PC-3 (cell line): Measurements from ENCODE around the gene TMEM106C. TPM values are rescaled to one million over a fixed set of nuclear protein-coding genes. Genes with fewer than 3 reads are reported as not detected.

Experiments used
- ATAC-seq: fragments of 200-7000 bp; cut with Tn5 transposase; 2 replicates; pipeline ENCODE4 v1.9.1; 2020; ENCODE audit warnings: mild to moderate bottlenecking, moderate library complexity
- BruUV-seq: library from RNA; stranded (reverse); fragments of 400-500 nt; replicated peaks from 2 replicates; lab custom pipeline; 2021; lab: Mats Ljungman, UMichigan
- CTCF ChIA-PET: fragments of 300-600 bp; sonication (Branson Sonifier 250); formaldehyde crosslinking; loops from one replicate; lab custom pipeline; 2022; ENCODE audit warnings: antibody characterized with exemption; lab: Charles Lee
- POLR2A ChIA-PET: fragments of 300-600 bp; sonication (Branson Sonifier 250); formaldehyde crosslinking; loops from one replicate; lab custom pipeline; 2022; ENCODE audit warnings: antibody characterized with exemption; ENCODE audit not compliant: unreplicated experiment; lab: Charles Lee
- DNase-seq: peaks from one replicate; pipeline ENCODE4 v3.0.0-alpha.2; 2015
- H2AFZ ChIP-seq: fragments of 300-600 bp; sonication (generic); 2 replicates; pipeline ENCODE4 v1.6.0; 2016; ENCODE audit warnings: antibody characterized with exemption, low read length
- H3F3A ChIP-seq: fragments of 300-600 bp; sonication (generic); one replicate; pipeline ENCODE4 v1.6.0; 2017; ENCODE audit warnings: antibody characterized with exemption, low read length, control low read depth, mild to moderate bottlenecking; ENCODE audit not compliant: unreplicated experiment
- H3K27ac ChIP-seq: fragments of 300-600 bp; sonication (generic); 2 replicates; pipeline ENCODE4 v1.5.1; 2016; ENCODE audit warnings: mild to moderate bottlenecking, low read length
- H3K27me3 ChIP-seq: fragments of 300-600 bp; sonication (generic); 2 replicates; pipeline ENCODE4 v1.6.1; 2016; ENCODE audit warnings: low read length, mixed read lengths
- H3K36me3 ChIP-seq: fragments of 300-600 bp; sonication (generic); 2 replicates; pipeline ENCODE4 v1.6.1; 2016; ENCODE audit warnings: low read depth, mixed run types, low read length, mixed read lengths
- H3K4me1 ChIP-seq: fragments of 300-600 bp; sonication (generic); 2 replicates; pipeline ENCODE4 v1.5.1; 2016; ENCODE audit warnings: low read length; ENCODE audit not compliant: insufficient read depth
- H3K4me2 ChIP-seq: fragments of 300-600 bp; sonication (generic); 2 replicates; pipeline ENCODE4 v1.6.0; 2016; ENCODE audit warnings: low read length
- H3K4me3 ChIP-seq: fragments of 300-600 bp; sonication (generic); 2 replicates; pipeline ENCODE4 v1.5.1; 2016; ENCODE audit warnings: mild to moderate bottlenecking, low read length, mixed read lengths
- H3K79me2 ChIP-seq: fragments of 300-600 bp; sonication (generic); 2 replicates; pipeline ENCODE4 v1.6.1; 2017; ENCODE audit warnings: low read length, mixed read lengths
- H3K9ac ChIP-seq: fragments of 300-600 bp; sonication (generic); 2 replicates; pipeline ENCODE4 v1.6.0; 2016; ENCODE audit warnings: mild to moderate bottlenecking, low read length
- H3K9me2 ChIP-seq: fragments of 300-600 bp; sonication (generic); replicated peaks from 2 replicates; pipeline ENCODE4 v1.6.1; 2016; ENCODE audit warnings: mixed run types, low read length, mixed read lengths
- H3K9me3 ChIP-seq: fragments of 300-600 bp; sonication (generic); 2 replicates; pipeline ENCODE4 v1.6.1; 2016; ENCODE audit warnings: low read length, mixed read lengths
- H4K20me1 ChIP-seq: fragments of 300-600 bp; sonication (generic); 2 replicates; pipeline ENCODE4 v1.6.1; 2016; ENCODE audit warnings: low read length, mixed read lengths
- EZH2 ChIP-seq: fragments of 300-600 bp; sonication (generic); IDR thresholded peaks from one replicate; pipeline ENCODE4 v1.6.1; 2017; ENCODE audit warnings: antibody characterized with exemption, mild to moderate bottlenecking, low read length; ENCODE audit not compliant: unreplicated experiment
- EZH2phosphoT487 ChIP-seq: fragments of 300-600 bp; sonication (generic); IDR thresholded peaks from 2 replicates; pipeline ENCODE4 v1.6.1; 2018; ENCODE audit warnings: mild to moderate bottlenecking, antibody characterized with exemption, low read length, borderline replicate concordance
- intact Hi-C: fragments of 100-400 bp; cut with micrococcal nuclease; formaldehyde crosslinking; loops from 2 replicates; pipeline ENCODE4 v1.9.0; 2023
- total RNA-seq: library from RNA; depleted of rRNA; stranded (reverse); fragments of >200 nt; gene quantifications from 2 replicates; pipeline ENCODE4 v1.2.3, GENCODE V29; 2014
- TF ChIP-seq, protein P1 (sequence below): fragments of 300-600 bp; sonication (generic); conservative IDR thresholded peaks from 2 replicates; pipeline ENCODE4 v1.5.1; 2017; ENCODE audit warnings: antibody characterized with exemption, low read depth, mild to moderate bottlenecking, low read length

Gene TMEM106C
- total RNA-seq, 1 experiment from 2014 or later, result 166 TPM

DNA sequence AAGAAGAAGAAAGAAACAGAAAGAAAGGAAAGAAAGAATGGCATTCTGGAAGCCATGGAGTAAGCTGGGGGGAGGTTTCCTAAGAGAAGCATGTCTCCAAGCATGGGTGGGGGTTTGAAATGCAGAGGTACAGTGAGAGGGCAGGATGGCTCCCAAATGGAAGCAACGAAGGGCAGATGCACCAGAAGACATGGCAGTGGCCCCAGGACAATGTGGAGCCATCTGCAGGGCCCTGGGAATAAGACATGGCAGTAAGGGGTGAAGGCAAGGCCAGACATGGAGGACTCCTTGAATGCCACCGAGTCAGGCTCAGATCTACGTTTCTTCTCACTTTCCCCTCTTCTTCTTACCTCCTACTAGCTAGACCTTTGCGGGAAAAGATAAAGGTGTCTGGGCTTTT is 45.6 kb downstream of the TMEM106C start:
- ATAC-seq (no peak), DNase-seq (no peak)
- ChIA-PET CTCF (no interaction called here), POLR2A (no interaction called here)
- TF ChIP-seq EZH2, result no peak
- no peak for TF ChIP-seq EZH2phosphoT487
- TF ChIP-seq, protein P1, sequence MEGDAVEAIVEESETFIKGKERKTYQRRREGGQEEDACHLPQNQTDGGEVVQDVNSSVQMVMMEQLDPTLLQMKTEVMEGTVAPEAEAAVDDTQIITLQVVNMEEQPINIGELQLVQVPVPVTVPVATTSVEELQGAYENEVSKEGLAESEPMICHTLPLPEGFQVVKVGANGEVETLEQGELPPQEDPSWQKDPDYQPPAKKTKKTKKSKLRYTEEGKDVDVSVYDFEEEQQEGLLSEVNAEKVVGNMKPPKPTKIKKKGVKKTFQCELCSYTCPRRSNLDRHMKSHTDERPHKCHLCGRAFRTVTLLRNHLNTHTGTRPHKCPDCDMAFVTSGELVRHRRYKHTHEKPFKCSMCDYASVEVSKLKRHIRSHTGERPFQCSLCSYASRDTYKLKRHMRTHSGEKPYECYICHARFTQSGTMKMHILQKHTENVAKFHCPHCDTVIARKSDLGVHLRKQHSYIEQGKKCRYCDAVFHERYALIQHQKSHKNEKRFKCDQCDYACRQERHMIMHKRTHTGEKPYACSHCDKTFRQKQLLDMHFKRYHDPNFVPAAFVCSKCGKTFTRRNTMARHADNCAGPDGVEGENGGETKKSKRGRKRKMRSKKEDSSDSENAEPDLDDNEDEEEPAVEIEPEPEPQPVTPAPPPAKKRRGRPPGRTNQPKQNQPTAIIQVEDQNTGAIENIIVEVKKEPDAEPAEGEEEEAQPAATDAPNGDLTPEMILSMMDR, result no peak
- Histone ChIP-seq H2AFZ (no peak overlapping the region), H3K4me3 (no peak overlapping the region), H3K4me2 (no peak overlapping the region), H3K9me2 (no peaks in the 10 kb centered on the region), H4K20me1 (no peaks in the 10 kb centered on the region), H3K4me1 (peaks cover 5% of the 10 kb centered on the region; the same call in 1 of the 2 replicates), H3K36me3 (no peaks in the 10 kb centered on the region), H3K9me3 (no peaks in the 10 kb centered on the region), H3K79me2 (no peaks in the 10 kb centered on the region), H3K27ac (no peak overlapping the region), H3K9ac (no peak overlapping the region), H3F3A (no peaks in the 10 kb centered on the region), H3K27me3 (peaks cover 18% of the 10 kb centered on the region)
- BruUV-seq, result no TSS peak
- intact Hi-C loops, result no loop called here

DNA sequence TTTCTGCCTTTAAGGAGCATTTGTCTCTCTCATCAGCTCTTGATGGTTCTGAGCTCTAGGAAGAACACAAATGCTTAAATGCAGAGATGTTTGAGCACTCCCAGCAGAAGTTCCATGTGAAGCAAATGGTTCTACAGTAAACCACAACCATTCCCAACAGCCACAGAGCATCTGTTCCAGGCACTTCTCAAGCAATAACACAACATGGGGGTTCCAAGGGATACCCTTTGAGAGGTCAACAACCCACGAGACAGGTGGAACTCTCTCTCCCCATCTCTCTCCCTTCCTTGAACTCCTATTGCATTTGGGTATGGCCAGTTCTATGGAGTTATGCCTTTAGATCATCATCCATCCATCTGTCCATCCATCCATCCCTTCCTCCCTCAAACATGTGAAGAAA is 46.1 kb downstream of the TMEM106C start:
- Histone ChIP-seq H3F3A (no peaks in the 10 kb centered on the region), H3K27me3 (peaks cover 13% of the 10 kb centered on the region), H4K20me1 (no peaks in the 10 kb centered on the region), H3K9me3 (no peaks in the 10 kb centered on the region), H3K36me3 (no peaks in the 10 kb centered on the region), H3K4me2 (no peak overlapping the region), H3K27ac (no peak overlapping the region), H3K4me3 (no peak overlapping the region), H3K79me2 (no peaks in the 10 kb centered on the region), H3K4me1 (0 out of 2 replicates have a peak, but pooled peaks cover 2% of the 10 kb centered on the region), H3K9ac (no peak overlapping the region), H3K9me2 (no peaks in the 10 kb centered on the region), H2AFZ (no peak overlapping the region)
- ChIA-PET POLR2A (no interaction called here), CTCF (no interaction called here)
- intact Hi-C loops, result no loop called here
- TF ChIP-seq EZH2phosphoT487, result no peak
- no peak for TF ChIP-seq EZH2
- TF ChIP-seq, protein P1, result no peak
- DNase-seq (no peak), ATAC-seq (no peak)
- no TSS peak for BruUV-seq

DNA sequence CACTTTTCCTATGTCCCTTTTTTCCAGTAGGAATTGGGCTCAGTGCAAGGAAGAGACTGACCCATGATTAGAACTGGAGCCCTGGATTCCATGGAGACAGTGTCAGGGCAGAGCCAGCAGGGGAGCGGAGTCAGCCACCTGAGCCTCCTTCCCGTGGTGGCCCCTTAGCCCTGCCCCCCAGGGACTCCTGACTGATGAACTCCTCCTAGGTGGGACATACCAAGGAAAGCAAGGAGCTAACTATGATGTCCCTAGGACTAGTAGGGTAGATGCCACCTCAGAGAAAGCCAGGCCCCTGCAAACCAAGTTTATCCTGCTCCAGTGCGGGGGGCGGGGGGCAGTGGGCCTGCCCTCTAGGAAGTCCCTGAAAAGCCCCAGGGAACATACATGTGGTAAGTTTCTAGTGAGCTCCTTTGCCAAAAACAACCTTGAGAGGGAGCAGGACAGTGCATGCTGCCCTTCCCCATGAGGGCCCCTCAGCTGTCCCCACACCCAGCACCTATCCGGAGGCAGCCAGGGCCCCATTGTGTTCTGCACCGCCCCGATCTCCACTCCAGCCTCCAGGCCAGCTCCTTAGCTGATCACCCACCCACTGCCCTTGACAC is 47.1 kb downstream of the TMEM106C start:
- intact Hi-C loops, result no loop called here
- Histone ChIP-seq H3K9ac (no peak overlapping the region), H4K20me1 (no peaks in the 10 kb centered on the region), H3F3A (no peaks in the 10 kb centered on the region), H3K27me3 (peaks cover 3% of the 10 kb centered on the region), H3K4me3 (no peak overlapping the region), H3K4me2 (no peak overlapping the region), H3K4me1 (no peaks in the 10 kb centered on the region), H3K9me3 (no peaks in the 10 kb centered on the region), H3K36me3 (no peaks in the 10 kb centered on the region), H3K27ac (no peak overlapping the region), H3K9me2 (no peaks in the 10 kb centered on the region), H3K79me2 (no peaks in the 10 kb centered on the region), H2AFZ (no peak overlapping the region)
- no TSS peak for BruUV-seq
- POLR2A ChIA-PET, result no interaction called here
- no peak for DNase-seq
- no peak for ATAC-seq
- CTCF ChIA-PET, result no interaction called here
- TF ChIP-seq EZH2phosphoT487 (no peak), EZH2 (no peak)
- TF ChIP-seq, protein P1, result no peak
